ENCODE results near the gene MYEOV.

Gene MYEOV

DNA sequence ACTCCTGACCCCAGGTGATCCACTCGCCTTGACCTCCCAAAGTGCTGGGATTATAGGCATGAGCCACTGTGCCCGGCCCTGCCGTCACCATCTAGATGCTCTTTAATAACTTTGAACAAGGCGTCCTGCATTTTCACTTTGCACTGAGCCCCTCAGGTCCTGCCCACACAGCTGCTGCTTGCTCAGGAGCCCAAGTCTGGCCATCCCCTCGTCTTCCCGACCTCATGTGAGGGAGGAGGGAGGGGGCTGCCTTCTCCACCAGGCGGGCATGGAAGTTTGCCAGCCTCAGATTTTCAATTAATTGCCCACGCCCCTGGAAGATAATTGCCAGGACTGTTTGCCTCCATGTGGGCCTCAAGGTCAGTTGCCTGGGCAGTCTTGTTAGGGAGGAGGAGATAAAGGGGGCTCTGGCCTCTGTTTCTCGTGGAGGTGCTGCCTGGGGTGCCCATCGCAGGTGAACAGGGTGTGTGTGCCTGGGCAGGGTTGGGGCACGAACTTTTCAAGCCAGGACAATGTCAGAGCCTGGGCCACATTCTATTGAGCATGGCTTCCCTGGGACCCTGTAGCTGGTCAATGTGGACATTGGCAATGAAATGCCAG is 27.9 kb upstream of the MYEOV start:
- no peaks in the 10 kb centered on the region for H3K36me3 ChIP-seq (ENCODE audit: control insufficient read depth, insufficient read depth, low read length)
- no peak overlapping the region for H3K27ac ChIP-seq (ENCODE audit: insufficient read depth, low read depth, low read length, poor library complexity, severe bottlenecking)
- no peaks in the 10 kb centered on the region for H3K9me3 ChIP-seq (ENCODE audit: control insufficient read depth, low read length)
- no peak overlapping the region for H3K4me3 ChIP-seq (ENCODE audit: insufficient read depth, low read depth, low read length)
- H3K27me3 ChIP-seq (ENCODE audit: control insufficient read depth, insufficient read depth, low read length, poor library complexity, severe bottlenecking): no peaks in the 10 kb centered on the region
- H3K4me1 ChIP-seq (ENCODE audit: control insufficient read depth, insufficient read depth, low read length): peaks cover 10% of the 10 kb centered on the region
- WGBS, 2 experiments: 92 to 93% methylated on average over 11 of the region's 11 CpGs

DNA sequence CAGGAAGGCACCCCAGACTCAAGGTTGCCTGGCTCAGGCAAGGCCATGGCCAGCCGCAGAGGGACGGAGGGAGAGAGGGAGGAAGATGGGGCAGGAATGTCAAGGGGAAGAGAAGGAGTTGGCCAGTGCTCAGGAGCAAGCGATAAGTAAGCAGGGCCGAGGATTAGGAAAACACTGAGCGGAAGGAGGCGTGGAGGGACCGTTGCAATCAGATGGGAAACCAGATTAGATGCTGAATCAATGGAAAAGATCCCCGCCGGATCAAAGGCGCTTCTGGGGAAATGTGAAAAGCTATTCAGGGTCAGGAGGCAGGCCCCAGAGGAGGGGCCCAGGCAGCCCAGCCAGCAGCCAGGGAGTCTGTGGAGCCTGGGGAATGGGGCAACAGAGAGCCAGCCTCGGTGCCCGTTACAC is 26.6 kb upstream of the MYEOV start:
- H3K27ac ChIP-seq (ENCODE audit: insufficient read depth, low read depth, low read length, poor library complexity, severe bottlenecking): no peak overlapping the region
- 80 to 86% methylated on average over 12 of the region's 12 CpGs for WGBS, 2 experiments
- peaks cover 10% of the 10 kb centered on the region for H3K4me1 ChIP-seq (ENCODE audit: control insufficient read depth, insufficient read depth, low read length)
- no peak overlapping the region for H3K4me3 ChIP-seq (ENCODE audit: insufficient read depth, low read depth, low read length)
- H3K36me3 ChIP-seq (ENCODE audit: control insufficient read depth, insufficient read depth, low read length): no peaks in the 10 kb centered on the region
- no peaks in the 10 kb centered on the region for H3K27me3 ChIP-seq (ENCODE audit: control insufficient read depth, insufficient read depth, low read length, poor library complexity, severe bottlenecking)
- H3K9me3 ChIP-seq (ENCODE audit: control insufficient read depth, low read length): no peaks in the 10 kb centered on the region

DNA sequence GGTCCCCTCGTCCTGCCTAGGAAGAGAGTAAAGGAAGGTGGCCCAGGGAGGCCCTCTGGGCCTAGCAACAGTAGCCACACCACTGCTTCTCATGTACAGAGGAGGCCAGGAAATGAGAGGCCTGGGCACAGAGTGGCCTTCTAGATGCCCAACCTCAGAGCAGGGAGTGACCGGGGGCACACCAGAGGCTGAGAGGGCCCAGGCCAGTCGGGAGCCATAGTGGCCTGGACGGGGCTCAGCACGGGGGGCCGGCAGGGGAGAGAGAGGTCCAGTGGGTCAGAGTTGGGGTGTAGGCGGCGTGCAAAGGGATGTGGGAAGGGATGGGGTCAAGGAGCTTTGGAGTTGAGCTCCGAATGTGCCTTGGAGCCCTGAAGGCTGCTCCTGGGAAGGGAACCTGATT is 25.0 kb upstream of the MYEOV start:
- Histone ChIP-seq H3K27me3 (ENCODE audit: control insufficient read depth, insufficient read depth, low read length, poor library complexity, severe bottlenecking) (no peaks in the 10 kb centered on the region), H3K9me3 (ENCODE audit: control insufficient read depth, low read length) (no peaks in the 10 kb centered on the region), H3K4me1 (ENCODE audit: control insufficient read depth, insufficient read depth, low read length) (peaks cover 10% of the 10 kb centered on the region), H3K36me3 (ENCODE audit: control insufficient read depth, insufficient read depth, low read length) (no peaks in the 10 kb centered on the region), H3K27ac (ENCODE audit: insufficient read depth, low read depth, low read length, poor library complexity, severe bottlenecking) (no peak overlapping the region), H3K4me3 (ENCODE audit: insufficient read depth, low read depth, low read length) (no peak overlapping the region)
- 94 to 96% methylated on average over 9 of the region's 9 CpGs for WGBS, 2 experiments

DNA sequence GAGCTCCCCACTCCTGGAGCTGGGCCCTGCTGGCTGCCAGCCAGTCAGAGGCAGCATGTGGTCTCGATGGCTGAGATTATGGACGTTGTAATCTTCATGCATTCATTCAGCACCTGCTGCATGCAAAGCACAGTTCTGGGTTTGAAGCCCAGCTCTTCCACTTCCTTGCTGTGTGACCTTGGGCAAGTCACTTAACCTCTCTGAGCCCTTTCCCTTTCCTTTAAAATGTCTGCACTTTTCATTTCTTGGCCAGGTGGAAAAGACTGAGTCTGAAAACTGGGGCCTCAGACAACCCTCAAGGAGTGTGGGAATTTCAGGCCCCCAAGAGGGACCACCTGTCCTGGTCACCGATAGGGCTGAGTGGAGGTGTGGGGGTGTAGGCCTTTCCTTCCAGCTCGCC is 24.6 kb upstream of the MYEOV start:
- 91 to 93% methylated on average over 4 of the region's 4 CpGs for WGBS, 2 experiments
- no peaks in the 10 kb centered on the region for H3K36me3 ChIP-seq (ENCODE audit: control insufficient read depth, insufficient read depth, low read length)
- no peak overlapping the region for H3K27ac ChIP-seq (ENCODE audit: insufficient read depth, low read depth, low read length, poor library complexity, severe bottlenecking)

DNA sequence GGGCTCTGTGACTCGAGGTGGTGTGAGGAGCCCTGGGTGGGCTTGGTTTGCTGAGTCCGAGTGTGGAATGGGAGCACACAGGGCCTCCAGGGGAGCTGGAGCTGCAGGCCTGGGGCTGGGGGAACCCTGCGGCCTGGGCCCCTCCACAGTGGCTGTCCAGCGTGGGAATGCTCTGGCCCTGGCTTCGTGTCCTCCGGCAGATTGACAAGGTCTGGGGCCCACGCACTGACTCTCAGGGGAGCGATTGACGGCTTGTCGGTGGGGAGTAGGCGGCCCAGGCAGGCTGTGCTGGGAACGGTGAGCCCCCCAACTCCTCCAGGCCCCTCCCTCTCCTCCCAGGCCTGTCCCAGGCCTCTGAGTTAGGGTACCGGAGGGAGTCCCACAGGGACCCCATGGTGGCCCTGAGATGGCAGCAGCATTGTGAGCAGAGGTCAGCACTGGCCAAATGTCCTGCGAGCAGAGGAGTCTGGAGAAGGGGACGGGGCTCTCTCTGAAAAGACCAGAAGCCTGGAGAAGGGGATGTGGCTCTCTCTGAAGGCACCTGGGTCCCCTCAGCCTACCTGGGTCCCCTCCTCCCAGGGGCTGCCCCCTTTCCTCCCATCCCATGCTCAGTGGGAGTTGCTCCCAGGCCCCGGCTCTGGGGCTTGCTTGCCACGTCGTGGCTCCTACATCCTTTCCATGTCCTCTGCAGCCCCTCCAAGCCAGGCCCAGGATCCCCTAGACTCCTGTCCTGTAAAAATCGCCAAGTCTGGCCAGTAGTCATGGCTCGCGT is 23.8 kb upstream of the MYEOV start:
- H3K27me3 ChIP-seq (ENCODE audit: control insufficient read depth, insufficient read depth, low read length, poor library complexity, severe bottlenecking): no peaks in the 10 kb centered on the region
- WGBS, 2 experiments: 86 to 91% methylated on average over 21 of the region's 21 CpGs
- H3K4me1 ChIP-seq (ENCODE audit: control insufficient read depth, insufficient read depth, low read length): peaks cover 10% of the 10 kb centered on the region
- no peaks in the 10 kb centered on the region for H3K9me3 ChIP-seq (ENCODE audit: control insufficient read depth, low read length)
- H3K36me3 ChIP-seq (ENCODE audit: control insufficient read depth, insufficient read depth, low read length): no peaks in the 10 kb centered on the region
- no peak overlapping the region for H3K27ac ChIP-seq (ENCODE audit: insufficient read depth, low read depth, low read length, poor library complexity, severe bottlenecking)
- H3K4me3 ChIP-seq (ENCODE audit: insufficient read depth, low read depth, low read length): no peak overlapping the region

More for the DNA sequence above, 24.6 kb upstream of the MYEOV start:
- no peaks in the 10 kb centered on the region for H3K27me3 ChIP-seq (ENCODE audit: control insufficient read depth, insufficient read depth, low read length, poor library complexity, severe bottlenecking)
- peaks cover 10% of the 10 kb centered on the region for H3K4me1 ChIP-seq (ENCODE audit: control insufficient read depth, insufficient read depth, low read length)
- H3K9me3 ChIP-seq (ENCODE audit: control insufficient read depth, low read length): no peaks in the 10 kb centered on the region
- H3K4me3 ChIP-seq (ENCODE audit: insufficient read depth, low read depth, low read length): no peak overlapping the region

DNA sequence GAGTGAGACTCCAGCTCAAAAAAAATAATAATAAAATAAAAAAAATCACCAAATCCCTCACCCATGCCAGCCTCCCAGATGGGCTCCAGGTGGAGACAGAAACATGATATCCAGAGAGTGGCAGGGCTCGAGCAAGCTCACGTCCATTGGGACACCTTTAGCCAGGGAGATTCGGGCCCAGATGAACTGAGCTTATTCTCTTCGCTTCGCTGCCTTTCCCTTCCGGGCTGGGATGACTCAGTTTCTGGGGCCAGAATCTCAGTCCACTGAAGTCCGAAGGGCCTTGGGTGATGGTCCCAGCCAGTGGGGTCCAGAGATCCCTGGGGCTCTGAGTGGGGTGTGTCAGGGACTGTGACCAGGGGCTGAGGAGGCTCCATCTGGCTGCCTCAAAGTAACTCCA is 23.0 kb upstream of the MYEOV start:
- H3K27me3 ChIP-seq (ENCODE audit: control insufficient read depth, insufficient read depth, low read length, poor library complexity, severe bottlenecking): no peaks in the 10 kb centered on the region
- no peak overlapping the region for H3K27ac ChIP-seq (ENCODE audit: insufficient read depth, low read depth, low read length, poor library complexity, severe bottlenecking)
- no peak overlapping the region for H3K4me3 ChIP-seq (ENCODE audit: insufficient read depth, low read depth, low read length)
- no peaks in the 10 kb centered on the region for H3K36me3 ChIP-seq (ENCODE audit: control insufficient read depth, insufficient read depth, low read length)
- H3K4me1 ChIP-seq (ENCODE audit: control insufficient read depth, insufficient read depth, low read length): peaks cover 10% of the 10 kb centered on the region
- 92 to 95% methylated on average over 7 of the region's 7 CpGs for WGBS, 2 experiments
- H3K9me3 ChIP-seq (ENCODE audit: control insufficient read depth, low read length): no peaks in the 10 kb centered on the region

DNA sequence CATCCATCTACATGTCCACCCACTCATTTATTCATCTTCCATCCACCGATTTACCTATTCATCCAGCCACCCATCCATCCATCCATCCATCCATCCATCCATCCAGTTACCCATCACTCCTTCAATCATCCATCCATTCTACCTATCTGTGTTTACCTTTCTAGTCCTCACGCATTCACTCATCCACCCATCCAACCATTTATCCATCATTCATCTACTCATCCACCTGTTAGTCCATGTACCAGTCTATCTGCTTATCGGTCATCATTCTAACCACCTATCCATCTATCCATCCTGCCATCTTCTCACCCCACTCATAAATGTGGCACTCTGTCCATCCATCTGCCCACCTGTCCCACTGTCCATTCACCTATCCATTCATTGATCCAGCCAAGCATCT is 21.9 kb upstream of the MYEOV start:
- WGBS, 2 experiments: 92% methylated on average over 3 of the region's 3 CpGs
- H3K27ac ChIP-seq (ENCODE audit: insufficient read depth, low read depth, low read length, poor library complexity, severe bottlenecking): no peak overlapping the region

DNA sequence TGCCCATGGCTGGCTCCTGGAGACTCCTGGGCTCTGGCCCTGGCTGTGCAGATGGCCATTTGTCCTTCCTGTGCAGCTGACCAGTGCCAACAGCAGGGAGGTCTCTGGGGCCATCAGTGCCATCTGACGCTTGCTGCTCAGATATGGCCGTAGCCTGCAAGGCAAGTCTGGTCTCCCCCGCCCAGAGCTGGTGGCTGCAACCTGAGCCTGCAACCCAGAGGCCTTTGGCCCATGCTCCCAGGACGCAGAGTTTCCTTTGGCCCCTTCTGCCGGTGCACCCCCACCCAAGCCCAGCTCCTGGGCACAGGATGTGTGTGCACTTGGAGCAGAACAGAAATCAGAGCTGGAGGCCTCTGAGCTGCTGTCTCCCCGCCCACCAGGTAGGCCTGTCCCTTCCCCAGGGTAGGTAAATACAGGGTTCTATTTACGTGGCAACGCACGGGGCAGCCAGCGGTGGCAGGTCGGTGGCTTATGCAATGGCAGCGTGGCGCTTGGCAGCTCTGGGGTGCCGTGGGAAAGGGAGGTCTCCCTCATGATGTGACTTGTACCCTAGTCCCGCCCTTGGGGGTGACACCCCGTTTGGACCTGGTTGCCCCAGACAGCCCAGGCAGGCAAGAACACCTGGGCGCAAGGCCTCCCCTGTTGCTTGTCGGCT is 21.0 kb upstream of the MYEOV start:
- Histone ChIP-seq H3K4me3 (ENCODE audit: insufficient read depth, low read depth, low read length) (no peak overlapping the region), H3K9me3 (ENCODE audit: control insufficient read depth, low read length) (no peaks in the 10 kb centered on the region), H3K27me3 (ENCODE audit: control insufficient read depth, insufficient read depth, low read length, poor library complexity, severe bottlenecking) (no peaks in the 10 kb centered on the region), H3K4me1 (ENCODE audit: control insufficient read depth, insufficient read depth, low read length) (peaks cover 7% of the 10 kb centered on the region), H3K27ac (ENCODE audit: insufficient read depth, low read depth, low read length, poor library complexity, severe bottlenecking) (no peak overlapping the region), H3K36me3 (ENCODE audit: control insufficient read depth, insufficient read depth, low read length) (no peaks in the 10 kb centered on the region)
- WGBS, 2 experiments: 90 to 91% methylated on average over 18 of the region's 18 CpGs

More for the DNA sequence above, 21.9 kb upstream of the MYEOV start:
- Histone ChIP-seq H3K4me1 (ENCODE audit: control insufficient read depth, insufficient read depth, low read length) (peaks cover 10% of the 10 kb centered on the region), H3K9me3 (ENCODE audit: control insufficient read depth, low read length) (no peaks in the 10 kb centered on the region), H3K4me3 (ENCODE audit: insufficient read depth, low read depth, low read length) (no peak overlapping the region), H3K27me3 (ENCODE audit: control insufficient read depth, insufficient read depth, low read length, poor library complexity, severe bottlenecking) (no peaks in the 10 kb centered on the region), H3K36me3 (ENCODE audit: control insufficient read depth, insufficient read depth, low read length) (no peaks in the 10 kb centered on the region)

DNA sequence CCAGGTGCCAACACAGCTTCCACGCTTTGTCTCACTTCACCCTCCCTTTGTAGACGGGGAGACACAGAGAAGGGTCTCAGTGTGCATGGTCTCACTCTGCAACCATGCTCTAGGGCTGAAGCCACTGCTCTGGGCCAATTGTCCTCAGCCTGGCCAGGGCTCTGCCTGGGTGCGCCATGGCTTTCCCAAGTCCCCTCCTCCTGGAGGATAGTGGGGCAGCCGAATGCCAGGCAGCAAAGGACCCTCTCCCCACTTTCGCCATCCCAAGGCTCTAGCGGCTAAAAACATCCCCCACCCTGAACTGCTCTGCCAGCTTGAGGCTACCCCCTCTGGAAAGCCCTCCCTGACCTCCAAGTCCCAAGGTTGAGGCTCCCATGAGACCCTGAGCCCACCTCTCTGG is 20.4 kb upstream of the MYEOV start:
- H3K4me3 ChIP-seq (ENCODE audit: insufficient read depth, low read depth, low read length): no peak overlapping the region
- H3K27me3 ChIP-seq (ENCODE audit: control insufficient read depth, insufficient read depth, low read length, poor library complexity, severe bottlenecking): no peaks in the 10 kb centered on the region
- H3K9me3 ChIP-seq (ENCODE audit: control insufficient read depth, low read length): no peaks in the 10 kb centered on the region
- H3K36me3 ChIP-seq (ENCODE audit: control insufficient read depth, insufficient read depth, low read length): no peaks in the 10 kb centered on the region
- H3K27ac ChIP-seq (ENCODE audit: insufficient read depth, low read depth, low read length, poor library complexity, severe bottlenecking): no peak overlapping the region
- 95 to 96% methylated on average over 6 of the region's 6 CpGs for WGBS, 2 experiments
- H3K4me1 ChIP-seq (ENCODE audit: control insufficient read depth, insufficient read depth, low read length): peaks cover 11% of the 10 kb centered on the region

DNA sequence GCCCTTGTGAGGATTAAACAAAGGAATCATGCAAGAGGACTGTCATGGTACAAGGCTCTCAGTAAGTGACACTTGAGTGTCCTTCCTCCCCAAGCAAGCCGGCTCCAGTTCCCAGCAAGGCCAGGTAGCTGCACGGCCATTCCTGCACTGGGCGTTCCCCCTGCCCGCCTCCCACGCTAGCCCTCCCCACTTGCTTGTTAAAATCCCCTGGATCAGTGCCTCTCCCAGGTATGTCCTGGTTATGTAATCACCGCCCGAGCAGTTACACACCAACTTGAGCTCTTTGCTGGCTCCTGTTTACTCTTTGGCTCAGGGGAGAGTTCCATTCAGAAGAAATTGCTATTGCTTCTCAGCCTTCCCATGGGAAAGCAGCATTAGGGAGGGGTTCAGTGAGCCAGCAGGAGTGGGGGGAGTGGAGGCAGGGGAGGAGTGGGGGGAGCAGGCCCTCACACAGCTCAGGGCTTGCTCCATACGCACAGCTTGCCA is 19.4 kb upstream of the MYEOV start:
- WGBS, 2 experiments: 88 to 89% methylated on average over 7 to 8 of the region's 8 CpGs
- no peaks in the 10 kb centered on the region for H3K27me3 ChIP-seq (ENCODE audit: control insufficient read depth, insufficient read depth, low read length, poor library complexity, severe bottlenecking)

More for the DNA sequence above, 19.4 kb upstream of the MYEOV start:
- Histone ChIP-seq H3K4me3 (ENCODE audit: insufficient read depth, low read depth, low read length) (no peak overlapping the region), H3K27ac (ENCODE audit: insufficient read depth, low read depth, low read length, poor library complexity, severe bottlenecking) (no peak overlapping the region), H3K4me1 (ENCODE audit: control insufficient read depth, insufficient read depth, low read length) (peaks cover 8% of the 10 kb centered on the region), H3K36me3 (ENCODE audit: control insufficient read depth, insufficient read depth, low read length) (no peaks in the 10 kb centered on the region), H3K9me3 (ENCODE audit: control insufficient read depth, low read length) (no peaks in the 10 kb centered on the region)

Measured in ectodermal cell (in vitro differentiated cells).